Transverse colon (tissue), 4 donors: Measurements from ENCODE around the gene CACNA1S. TPM values are rescaled to one million over a fixed set of nuclear protein-coding genes. Genes with fewer than 3 reads are reported as not detected.
A peak's percentile ranks its signal among the peaks of the same experiment; 100 is the strongest.

ENCODE experiments used
- DNase-seq: peaks from one replicate; pipeline ENCODE4 v3.0.0-alpha.2; 2019
- H3K27ac ChIP-seq, 4 donors: fragments of 200-600 bp; sonication (generic); 2 replicates each; pipeline ENCODE4 v1.5.1; 2016 to 2018; ENCODE audit warnings: inconsistent platforms in 4 of 4
- H3K27me3 ChIP-seq: fragments of 200-600 bp; sonication (generic); 2 replicates; pipeline ENCODE4 v1.5.1; 2017; ENCODE audit warnings: inconsistent platforms
- H3K36me3 ChIP-seq, 4 donors: fragments of 200-600 bp; sonication (generic); 2 replicates each; pipeline ENCODE4 v1.5.1; 2017 to 2019; ENCODE audit warnings: inconsistent platforms in 4 of 4
- H3K4me1 ChIP-seq, 4 donors: fragments of 200-600 bp; sonication (generic); 2 replicates each; pipeline ENCODE4 v1.5.1; 2017 to 2020; ENCODE audit warnings: inconsistent platforms in 4 of 4
- H3K4me3 ChIP-seq, 4 donors: fragments of 200-600 bp; sonication (generic); 1 replicate in 1 of 4; 2 replicates in 3 of 4; pipeline versions ENCODE4 v1.5.1 to v1.6.1; 2017 to 2019; ENCODE audit warnings: inconsistent platforms in 4 of 4
- H3K9me3 ChIP-seq, 2 donors: fragments of 200-600 bp; sonication (generic); 2 replicates each; pipeline ENCODE4 v1.5.1; 2017 to 2019; ENCODE audit warnings: inconsistent platforms in 2 of 2
- EP300 ChIP-seq: sonication (generic); formaldehyde crosslinking; IDR thresholded peaks from one replicate; pipeline ENCODE4 v1.6.1; 2017; ENCODE audit warnings: antibody characterized with exemption, low read depth
- POLR2A ChIP-seq: fragments of 450-650 bp; IDR thresholded peaks from one replicate; pipeline ENCODE4 v1.6.1; 2016; ENCODE audit warnings: antibody characterized with exemption, mild to moderate bottlenecking, moderate library complexity
- POLR2AphosphoS5 ChIP-seq, 3 donors: sonication (generic); formaldehyde crosslinking; IDR thresholded peaks; one replicate each; pipeline ENCODE4 v1.6.1; 2016; ENCODE audit warnings: antibody characterized with exemption in 3 of 3
- WGBS, 2 donors: methylation state at CpG; one replicate each; pipeline ENCODE4 v1.1.5; 2018; ENCODE audit warnings: low coverage in 1 of 2; 5-methylcytosine and 5-hydroxymethylcytosine counted together
- in situ Hi-C, 4 donors: fragments of 200-750 bp; cut with MboI; loops; one replicate each; pipeline versions ENCODE4 v1.15.0 to v1.15.1; 2017; ENCODE audit warnings: low sequenced_read_pairs in 3 of 4, low pct_ligation_motif_present in 1 of 4, low pct_unique_long_range_greater_than_20kb in 1 of 4
- intact Hi-C: fragments of 100-400 bp; cut with DNase I; formaldehyde crosslinking; loops from one replicate; pipeline ENCODE4 v1.15.1; 2023; ENCODE audit warnings: low total_unique reads
- total RNA-seq, 4 donors: library from RNA; depleted of rRNA; stranded (reverse); fragments of >200 nt; gene quantifications; one replicate each; pipeline ENCODE4 v1.1.0, GENCODE V29; 2016
- TF ChIP-seq, protein P1 (sequence below), 5 experiments: fragments of 200-600 bp in 3 of 5; fragments of 450-650 bp in 2 of 5; sonication (generic) in 3 of 5; IDR thresholded peaks; 1 replicate in 2 of 5; 2 replicates in 3 of 5; pipeline ENCODE4 v1.5.1; 2016 to 2017; ENCODE audit warnings: antibody characterized with exemption in 5 of 5, inconsistent platforms in 3 of 5, mild to moderate bottlenecking in 2 of 5, moderate library complexity in 1 of 5

The CACNA1S gene
- total RNA-seq, 4 donors from 2014 or later: not detected

DNA sequence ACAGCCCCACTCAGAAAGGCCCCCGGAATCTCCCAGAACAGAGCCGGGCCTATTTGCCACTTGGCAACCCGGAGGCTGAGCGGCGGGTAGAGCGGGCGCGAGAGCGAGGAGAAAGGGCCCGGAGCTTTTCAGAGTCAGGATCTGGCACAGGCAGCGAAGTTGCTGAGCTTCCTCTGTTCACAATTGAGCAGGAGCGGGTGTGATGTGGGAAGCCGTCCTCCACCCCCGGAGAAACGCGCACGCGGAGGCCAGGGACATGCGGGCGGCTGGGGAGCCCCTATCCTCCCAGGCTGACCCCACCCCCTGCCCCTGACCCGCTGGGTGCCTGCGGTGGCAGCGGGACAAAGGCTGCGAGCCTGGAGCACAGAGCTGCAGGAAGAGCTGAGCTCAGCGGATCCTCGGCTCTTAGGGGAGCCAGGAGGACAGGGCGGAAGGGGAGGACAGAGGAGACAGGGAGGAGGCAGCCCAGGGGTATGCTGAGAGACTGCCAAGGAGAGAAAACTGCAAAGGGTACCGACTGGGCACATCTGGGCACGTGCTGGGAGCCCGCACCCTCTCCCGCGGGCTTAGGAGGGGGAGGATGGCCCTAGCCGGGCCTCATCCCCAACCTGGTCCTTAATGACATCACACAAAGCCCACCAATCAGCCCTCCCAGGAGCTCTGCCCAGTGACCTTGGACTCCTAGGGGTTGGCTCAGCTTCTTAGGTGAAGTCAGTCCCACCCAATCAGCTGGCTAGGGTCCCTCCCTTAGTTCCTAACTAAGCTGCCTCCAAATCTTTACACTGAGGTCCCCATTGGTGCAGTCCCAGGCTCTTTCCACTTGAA is 98.0 kb downstream of the CACNA1S start:
- in situ Hi-C loops: no loop called here
- Histone ChIP-seq H3K27me3 (no peaks in the 10 kb centered on the region), H3K27ac (no peak overlapping the region), H3K9me3 (no peaks in the 10 kb centered on the region), H3K36me3 (no peaks in the 10 kb centered on the region), H3K4me1 (peaks cover 9 to 46% (median 20%) of the 10 kb centered on the region in 4 donors), H3K4me3 (no peak overlapping the region)
- TF ChIP-seq EP300: no peak
- TF ChIP-seq, protein P1, sequence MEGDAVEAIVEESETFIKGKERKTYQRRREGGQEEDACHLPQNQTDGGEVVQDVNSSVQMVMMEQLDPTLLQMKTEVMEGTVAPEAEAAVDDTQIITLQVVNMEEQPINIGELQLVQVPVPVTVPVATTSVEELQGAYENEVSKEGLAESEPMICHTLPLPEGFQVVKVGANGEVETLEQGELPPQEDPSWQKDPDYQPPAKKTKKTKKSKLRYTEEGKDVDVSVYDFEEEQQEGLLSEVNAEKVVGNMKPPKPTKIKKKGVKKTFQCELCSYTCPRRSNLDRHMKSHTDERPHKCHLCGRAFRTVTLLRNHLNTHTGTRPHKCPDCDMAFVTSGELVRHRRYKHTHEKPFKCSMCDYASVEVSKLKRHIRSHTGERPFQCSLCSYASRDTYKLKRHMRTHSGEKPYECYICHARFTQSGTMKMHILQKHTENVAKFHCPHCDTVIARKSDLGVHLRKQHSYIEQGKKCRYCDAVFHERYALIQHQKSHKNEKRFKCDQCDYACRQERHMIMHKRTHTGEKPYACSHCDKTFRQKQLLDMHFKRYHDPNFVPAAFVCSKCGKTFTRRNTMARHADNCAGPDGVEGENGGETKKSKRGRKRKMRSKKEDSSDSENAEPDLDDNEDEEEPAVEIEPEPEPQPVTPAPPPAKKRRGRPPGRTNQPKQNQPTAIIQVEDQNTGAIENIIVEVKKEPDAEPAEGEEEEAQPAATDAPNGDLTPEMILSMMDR (IDR thresholded peaks at IDR 0.05): no peak
- TF ChIP-seq POLR2A: no peak
- TF ChIP-seq POLR2AphosphoS5 (IDR thresholded peaks at IDR 0.05): no peak
- no peak for DNase-seq
- 88% methylated on average over 33 of the region's 33 CpGs; no CpG with 5 or more reads in 1 of the 2 donors for WGBS, 2 donors
- intact Hi-C loops: no loop called here

DNA sequence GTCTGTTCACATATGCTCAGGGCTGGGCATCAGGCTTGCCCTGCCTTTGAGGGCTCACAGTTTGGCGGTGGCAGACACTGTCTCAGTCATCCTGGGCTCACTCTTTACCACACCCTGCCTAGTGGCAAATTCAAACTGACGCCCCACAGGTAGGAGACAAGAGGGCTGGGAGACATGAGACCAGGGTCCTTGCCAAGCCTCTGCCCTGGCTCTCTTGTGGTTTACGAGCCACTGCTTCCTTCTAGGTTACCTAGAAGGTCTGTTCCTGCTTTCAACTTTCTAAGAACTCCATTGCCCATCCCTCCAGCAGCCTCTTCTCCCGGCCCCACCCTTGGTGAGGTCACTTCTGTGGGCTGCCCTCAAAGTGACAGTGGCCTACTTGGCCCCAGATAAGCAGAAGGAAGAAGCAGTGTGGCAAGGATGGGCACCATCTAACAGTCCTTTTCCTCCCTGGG is 99.2 kb downstream of the CACNA1S start:
- Histone ChIP-seq H3K9me3 (no peaks in the 10 kb centered on the region), H3K27me3 (no peaks in the 10 kb centered on the region), H3K27ac (no peak overlapping the region), H3K4me3 (no peak overlapping the region), H3K36me3 (no peaks in the 10 kb centered on the region), H3K4me1 (peaks cover 9 to 39% (median 17%) of the 10 kb centered on the region in 4 donors)
- peak; percentile 42 for DNase-seq
- 56% methylated on average over 4 of the region's 4 CpGs; no CpG with 5 or more reads in 1 of the 2 donors for WGBS, 2 donors
- TF ChIP-seq POLR2AphosphoS5 (IDR thresholded peaks at IDR 0.05): no peak
- TF ChIP-seq, protein P1 (IDR thresholded peaks at IDR 0.05): no peak
- TF ChIP-seq POLR2A: no peak
- TF ChIP-seq EP300: no peak
- intact Hi-C loops (no loop called here), in situ Hi-C loops (no loop called here)

DNA sequence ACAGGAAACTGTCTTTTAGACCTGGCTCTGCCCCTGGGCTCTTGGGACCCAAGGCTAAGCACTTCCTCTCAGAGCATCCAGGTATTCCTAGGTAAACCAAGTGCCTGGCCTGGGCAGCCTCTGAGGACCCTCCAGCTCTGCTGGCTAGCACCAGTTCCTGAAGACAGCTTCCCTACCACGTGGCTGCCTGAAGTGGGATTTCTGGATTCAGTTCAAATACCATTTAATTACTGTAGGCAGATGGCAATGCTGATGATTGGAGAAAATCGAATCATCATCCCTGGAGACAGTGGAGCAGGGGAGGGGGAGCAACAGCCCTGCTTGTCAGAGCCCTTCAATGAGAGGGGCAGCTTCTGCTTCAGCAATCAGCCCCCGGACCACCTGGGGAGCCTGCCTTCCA is 100.6 kb downstream of the CACNA1S start:
- in situ Hi-C loops: no loop called here
- Histone ChIP-seq H3K9me3 (no peaks in the 10 kb centered on the region), H3K27me3 (no peaks in the 10 kb centered on the region), H3K4me1 (peaks cover 9 to 27% (median 13%) of the 10 kb centered on the region in 4 donors), H3K4me3 (no peak overlapping the region), H3K27ac (no peak overlapping the region), H3K36me3 (no peaks in the 10 kb centered on the region)
- intact Hi-C loops: no loop called here
- TF ChIP-seq POLR2AphosphoS5 (IDR thresholded peaks at IDR 0.05): no peak
- TF ChIP-seq EP300: no peak
- no peak for TF ChIP-seq POLR2A
- WGBS, 2 donors: 70% methylated on average over 3 of the region's 3 CpGs; no CpG with 5 or more reads in 1 of the 2 donors
- DNase-seq: no peak

DNA sequence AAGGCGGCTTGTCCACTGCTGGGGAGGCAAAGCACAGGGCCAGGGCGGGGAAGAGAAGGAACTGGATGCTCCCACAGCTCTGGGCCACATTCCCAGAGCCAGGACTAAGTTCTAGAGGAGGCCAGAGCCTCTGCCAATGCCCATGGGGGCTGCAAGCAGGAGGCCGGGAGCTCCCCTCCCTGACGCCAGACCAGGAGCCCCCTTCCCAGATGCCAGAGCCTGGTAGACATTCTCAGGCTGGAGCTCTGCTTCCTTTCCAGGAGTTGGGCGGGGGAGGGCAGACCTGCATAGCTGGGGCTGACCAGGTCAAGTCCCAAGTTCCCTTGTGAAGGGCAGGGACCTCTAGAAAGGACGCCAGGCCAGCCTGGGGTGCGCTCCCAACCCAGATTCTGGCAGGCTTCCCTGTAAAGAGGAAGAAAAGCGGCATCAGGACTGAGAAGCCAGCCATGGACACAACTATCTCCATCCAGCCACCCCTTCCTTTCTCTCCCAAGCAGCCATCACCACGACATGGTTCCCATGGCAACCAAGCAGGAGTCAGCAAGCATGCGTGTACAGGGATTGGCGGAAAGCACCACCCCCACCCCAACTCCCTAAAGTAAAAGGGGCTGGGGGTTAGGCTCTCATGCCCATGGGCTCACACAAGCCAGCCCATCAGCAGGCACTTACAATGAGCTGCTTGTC is 102.1 kb downstream of the CACNA1S start:
- intact Hi-C loops: no loop called here
- TF ChIP-seq, protein P1 (IDR thresholded peaks at IDR 0.05): no peak
- TF ChIP-seq POLR2AphosphoS5 (IDR thresholded peaks at IDR 0.05) (no peak), EP300 (no peak), POLR2A (no peak)

More for the DNA sequence above, 102.1 kb downstream of the CACNA1S start:
- peaks cover 0 to 12% (median under 1%) of the 10 kb centered on the region in 4 donors for H3K4me1 ChIP-seq
- no peak overlapping the region for H3K27ac ChIP-seq
- 87 to 92% methylated on average over 2 to 11 of the region's 11 CpGs for WGBS, 2 donors
- no peaks in the 10 kb centered on the region for H3K36me3 ChIP-seq
- in situ Hi-C loops: no loop called here
- H3K27me3 ChIP-seq: no peaks in the 10 kb centered on the region
- no peak overlapping the region for H3K4me3 ChIP-seq
- H3K9me3 ChIP-seq: no peaks in the 10 kb centered on the region
- DNase-seq: no peak
